ENCODE data around the gene PGAP2.

Gene PGAP2

GRCh38 chr11:3845670-3846069 lies 37.3 kb downstream of the PGAP2 start:
- no peak overlapping the region for H3K4me3 ChIP-seq (ENCODE audit: low read depth, low read length)
- DNase-seq (ENCODE audit: low read depth): no peak
- no peak for TF ChIP-seq CTCF (IDR thresholded peaks at IDR 0.05; ENCODE audit: low read depth, low read length, missing control alignments)

- DNase-seq (ENCODE audit: low read depth): no peak
- peak; percentile 60 for TF ChIP-seq CTCF (IDR thresholded peaks at IDR 0.05; ENCODE audit: low read depth, low read length, missing control alignments)
- H3K4me3 ChIP-seq (ENCODE audit: low read depth, low read length): no peak overlapping the region
Observed at GRCh38 chr11:3849297-3849874, 41.0 kb downstream of the PGAP2 start.

GRCh38 chr11:3853545-3853842 lies 45.1 kb downstream of the PGAP2 start:
- TF ChIP-seq CTCF (IDR thresholded peaks at IDR 0.05; ENCODE audit: low read depth, low read length, missing control alignments): no peak

GRCh38 chr11:3853899-3854659 lies 45.7 kb downstream of the PGAP2 start:
- H3K4me3 ChIP-seq (ENCODE audit: low read depth, low read length): peak overlapping the region; percentile 88; the same call in 1 of the 2 replicates
- no peak for TF ChIP-seq CTCF (IDR thresholded peaks at IDR 0.05; ENCODE audit: low read depth, low read length, missing control alignments)
- DNase-seq (ENCODE audit: low read depth): peak; percentile 80

More at GRCh38 chr11:3853545-3853842, 45.1 kb downstream of the PGAP2 start:
- no peak for DNase-seq (ENCODE audit: low read depth)
- H3K4me3 ChIP-seq (ENCODE audit: low read depth, low read length): no peak overlapping the region

GRCh38 chr11:3854660-3854976 lies 46.3 kb downstream of the PGAP2 start:
- DNase-seq (ENCODE audit: low read depth): no peak
- peak overlapping the region; percentile 88 for H3K4me3 ChIP-seq (ENCODE audit: low read depth, low read length)

GRCh38 chr11:3854977-3855807 lies 46.8 kb downstream of the PGAP2 start, which contains the start of gene STIM1:
STIM1 (plus strand) TSS chr11:3855664; CDS start chr11:3856271, 607 bp downstream.
- peak within 1 kb of the TSS; percentile 88 for H3K4me3 ChIP-seq (ENCODE audit: low read depth, low read length)
- peak; percentile 87 for DNase-seq (ENCODE audit: low read depth)
- peak; percentile 87 for TF ChIP-seq CTCF (IDR thresholded peaks at IDR 0.05; ENCODE audit: low read depth, low read length, missing control alignments)

More at GRCh38 chr11:3854660-3854976, 46.3 kb downstream of the PGAP2 start:
- no peak for TF ChIP-seq CTCF (IDR thresholded peaks at IDR 0.05; ENCODE audit: low read depth, low read length, missing control alignments)

Measured in GM12864 (cell line).